CD4-positive, alpha-beta T cell treated with Interleukin-1 beta for 1 hour (primary cell): ENCODE data around the gene COG5.

Source experiments
- DNase-seq, 2 donors: peaks; one replicate each; pipeline ENCODE4 v3.0.0-alpha.2; 2020 to 2022

COG5 gene

GRCh38 chr7:107321611-107322010 is 242.1 kb downstream of the COG5 start:
- no peak for DNase-seq

- DNase-seq: no peak
Observed at GRCh38 chr7:107319724-107320228, 243.9 kb downstream of the COG5 start.

GRCh38 chr7:107318523-107319160 is 245.1 kb downstream of the COG5 start:
- DNase-seq: no peak

GRCh38 chr7:107315716-107316220 is 248.0 kb downstream of the COG5 start:
- DNase-seq: no peak

- DNase-seq: no peak
Observed at GRCh38 chr7:107313355-107313754, 250.4 kb downstream of the COG5 start.

GRCh38 chr7:107312418-107312817 is 251.3 kb downstream of the COG5 start:
- no peak for DNase-seq

- DNase-seq: no peak
Observed at GRCh38 chr7:107309296-107309695, 254.4 kb downstream of the COG5 start.

GRCh38 chr7:107304636-107305035 is 259.1 kb downstream of the COG5 start:
- no peak for DNase-seq

GRCh38 chr7:107304063-107304462 is 259.7 kb downstream of the COG5 start:
- DNase-seq: no peak

- DNase-seq: no peak
Observed at GRCh38 chr7:107302250-107302847, 261.4 kb downstream of the COG5 start.

- no peak for DNase-seq
Observed at GRCh38 chr7:107294182-107294581, 269.5 kb downstream of the COG5 start.

- DNase-seq: no peak
Observed at GRCh38 chr7:107292591-107292990, 271.1 kb downstream of the COG5 start.

GRCh38 chr7:107291434-107291833 is 272.3 kb downstream of the COG5 start:
- no peak for DNase-seq

GRCh38 chr7:107286751-107287621 is 276.7 kb downstream of the COG5 start:
- no peak for DNase-seq

- DNase-seq: no peak
Observed at GRCh38 chr7:107284911-107285479, 278.7 kb downstream of the COG5 start.

GRCh38 chr7:107277331-107277730 is 286.4 kb downstream of the COG5 start:
- no peak for DNase-seq

- DNase-seq: no peak
Observed at GRCh38 chr7:107276220-107276827, 287.4 kb downstream of the COG5 start.

- DNase-seq: no peak
Observed at GRCh38 chr7:107274506-107274905, 289.2 kb downstream of the COG5 start.

- no peak for DNase-seq
Observed at GRCh38 chr7:107269790-107270189, 293.9 kb downstream of the COG5 start.

GRCh38 chr7:107268594-107268993 is 295.1 kb downstream of the COG5 start:
- no peak for DNase-seq

GRCh38 chr7:107267138-107267537 is 296.6 kb downstream of the COG5 start:
- DNase-seq: no peak

GRCh38 chr7:107264723-107265122 is 299.0 kb downstream of the COG5 start:
- DNase-seq: no peak

GRCh38 chr7:107262857-107263256 is 300.9 kb downstream of the COG5 start:
- no peak for DNase-seq
